Measurements from ENCODE around the gene GPR61.

The GPR61 gene

DNA sequence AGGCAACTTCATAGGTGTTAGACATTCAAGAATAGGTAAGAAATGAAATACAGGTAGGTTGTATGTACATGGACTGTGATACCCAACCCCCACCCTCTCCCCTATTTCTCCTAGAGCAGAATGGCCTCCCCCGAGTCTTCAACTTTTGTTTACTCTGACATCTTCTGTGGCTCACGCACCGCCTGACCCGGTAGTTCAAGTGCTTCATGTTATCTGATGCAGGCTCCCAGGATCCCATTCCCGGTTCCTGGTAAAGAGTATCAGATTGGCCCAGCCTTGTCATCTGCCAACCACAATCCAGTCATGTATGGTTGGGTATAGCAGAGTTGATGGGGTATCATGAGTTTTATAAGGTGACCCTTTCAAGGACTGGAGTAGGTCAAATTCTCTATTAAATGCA lies 17.8 kb downstream of the GPR61 start:
- TF ChIP-seq, protein P1, sequence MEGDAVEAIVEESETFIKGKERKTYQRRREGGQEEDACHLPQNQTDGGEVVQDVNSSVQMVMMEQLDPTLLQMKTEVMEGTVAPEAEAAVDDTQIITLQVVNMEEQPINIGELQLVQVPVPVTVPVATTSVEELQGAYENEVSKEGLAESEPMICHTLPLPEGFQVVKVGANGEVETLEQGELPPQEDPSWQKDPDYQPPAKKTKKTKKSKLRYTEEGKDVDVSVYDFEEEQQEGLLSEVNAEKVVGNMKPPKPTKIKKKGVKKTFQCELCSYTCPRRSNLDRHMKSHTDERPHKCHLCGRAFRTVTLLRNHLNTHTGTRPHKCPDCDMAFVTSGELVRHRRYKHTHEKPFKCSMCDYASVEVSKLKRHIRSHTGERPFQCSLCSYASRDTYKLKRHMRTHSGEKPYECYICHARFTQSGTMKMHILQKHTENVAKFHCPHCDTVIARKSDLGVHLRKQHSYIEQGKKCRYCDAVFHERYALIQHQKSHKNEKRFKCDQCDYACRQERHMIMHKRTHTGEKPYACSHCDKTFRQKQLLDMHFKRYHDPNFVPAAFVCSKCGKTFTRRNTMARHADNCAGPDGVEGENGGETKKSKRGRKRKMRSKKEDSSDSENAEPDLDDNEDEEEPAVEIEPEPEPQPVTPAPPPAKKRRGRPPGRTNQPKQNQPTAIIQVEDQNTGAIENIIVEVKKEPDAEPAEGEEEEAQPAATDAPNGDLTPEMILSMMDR (IDR thresholded peaks at IDR 0.05): no peak

DNA sequence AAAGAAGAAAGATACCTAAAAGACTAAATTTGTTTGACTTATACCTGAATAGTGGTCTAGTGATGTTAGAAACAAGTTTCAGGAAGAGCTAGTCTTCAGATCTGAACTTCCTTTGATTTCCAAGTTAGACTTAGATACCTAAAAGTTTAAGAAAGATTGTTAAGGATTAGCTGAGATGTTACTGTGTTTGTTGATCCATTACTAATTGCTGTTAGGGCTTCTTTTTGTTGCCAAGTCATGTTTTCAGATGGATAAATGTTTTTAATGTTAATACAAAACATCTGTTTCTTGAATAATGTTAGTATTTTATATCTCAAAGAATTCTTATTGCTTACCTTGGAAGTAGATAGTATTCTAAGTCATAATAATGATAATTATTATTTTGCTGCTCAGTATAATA lies 20.3 kb downstream of the GPR61 start:
- TF ChIP-seq, protein P1 (IDR thresholded peaks at IDR 0.05): no peak

DNA sequence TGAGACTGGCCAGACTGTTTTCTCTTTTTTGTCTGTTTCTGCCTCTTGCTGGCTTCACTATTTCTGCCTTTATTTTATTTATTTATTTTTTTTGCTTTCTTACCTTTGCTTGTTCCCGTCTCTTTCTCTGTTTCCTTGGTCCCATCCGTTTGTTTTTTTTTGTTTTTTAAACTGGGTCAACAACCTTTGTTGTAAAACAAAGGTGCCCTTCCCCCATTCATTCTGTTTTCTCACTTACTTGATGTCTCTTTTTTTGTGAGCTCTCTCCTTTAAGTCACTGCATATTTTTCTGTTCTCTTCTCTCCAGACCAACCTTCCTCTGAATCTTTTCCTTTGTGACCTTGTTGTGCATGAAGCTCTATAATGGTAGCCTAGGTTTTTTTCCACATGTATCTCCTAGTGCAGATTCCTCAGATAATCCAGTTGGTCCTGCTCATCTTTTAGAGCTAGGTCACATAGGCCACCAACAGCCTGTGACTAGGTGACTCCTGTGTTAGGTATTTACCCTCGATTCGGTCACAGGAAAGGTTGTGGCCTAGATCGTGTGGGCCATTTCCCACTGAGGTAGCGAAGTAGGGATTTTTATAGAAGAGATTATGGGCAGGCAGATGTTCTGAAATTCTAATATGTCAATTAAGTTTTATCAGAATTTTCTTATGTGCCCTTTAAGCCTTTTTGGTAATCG lies 24.7 kb downstream of the GPR61 start:
- TF ChIP-seq, protein P1 (IDR thresholded peaks at IDR 0.05): no peak

DNA sequence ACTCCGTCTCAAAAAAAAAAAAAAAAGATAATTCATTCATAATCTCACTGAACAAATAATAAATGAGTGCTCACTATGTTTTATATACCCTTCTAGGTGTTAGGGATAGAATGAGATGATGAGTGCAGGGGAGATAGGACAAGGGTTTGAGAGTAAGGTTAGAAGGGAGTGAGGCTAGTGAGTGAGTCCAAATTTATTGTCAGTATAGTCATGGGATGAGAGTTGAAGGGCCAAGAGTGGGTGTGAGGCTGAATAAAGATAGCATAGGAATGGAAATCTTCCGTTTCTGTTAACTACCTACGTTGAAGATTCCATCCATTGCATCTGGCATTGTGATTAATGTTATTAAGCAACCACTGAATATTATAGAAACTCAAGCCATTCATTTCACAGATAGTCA lies 25.6 kb downstream of the GPR61 start:
- TF ChIP-seq, protein P1 (IDR thresholded peaks at IDR 0.05): no peak

DNA sequence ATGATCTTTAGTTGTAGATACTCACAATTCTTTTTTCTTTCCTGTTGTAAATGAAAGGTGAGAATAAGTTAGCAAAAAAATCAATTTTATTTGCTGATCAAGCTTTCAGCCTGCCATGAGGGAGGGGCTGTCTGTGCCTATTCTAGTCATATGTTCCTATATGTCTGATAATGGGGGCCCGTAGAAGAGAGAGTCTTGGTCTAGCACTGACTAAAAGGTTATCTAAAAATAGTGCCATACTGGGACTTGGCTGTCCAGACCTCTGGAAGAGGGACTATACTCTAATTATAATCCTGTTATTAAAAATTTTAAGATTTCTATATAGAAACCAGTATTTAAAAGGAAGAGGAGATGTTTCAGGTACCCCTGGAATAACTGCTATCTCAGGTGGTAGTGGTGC lies 27.3 kb downstream of the GPR61 start:
- TF ChIP-seq, protein P1 (IDR thresholded peaks at IDR 0.05): no peak

DNA sequence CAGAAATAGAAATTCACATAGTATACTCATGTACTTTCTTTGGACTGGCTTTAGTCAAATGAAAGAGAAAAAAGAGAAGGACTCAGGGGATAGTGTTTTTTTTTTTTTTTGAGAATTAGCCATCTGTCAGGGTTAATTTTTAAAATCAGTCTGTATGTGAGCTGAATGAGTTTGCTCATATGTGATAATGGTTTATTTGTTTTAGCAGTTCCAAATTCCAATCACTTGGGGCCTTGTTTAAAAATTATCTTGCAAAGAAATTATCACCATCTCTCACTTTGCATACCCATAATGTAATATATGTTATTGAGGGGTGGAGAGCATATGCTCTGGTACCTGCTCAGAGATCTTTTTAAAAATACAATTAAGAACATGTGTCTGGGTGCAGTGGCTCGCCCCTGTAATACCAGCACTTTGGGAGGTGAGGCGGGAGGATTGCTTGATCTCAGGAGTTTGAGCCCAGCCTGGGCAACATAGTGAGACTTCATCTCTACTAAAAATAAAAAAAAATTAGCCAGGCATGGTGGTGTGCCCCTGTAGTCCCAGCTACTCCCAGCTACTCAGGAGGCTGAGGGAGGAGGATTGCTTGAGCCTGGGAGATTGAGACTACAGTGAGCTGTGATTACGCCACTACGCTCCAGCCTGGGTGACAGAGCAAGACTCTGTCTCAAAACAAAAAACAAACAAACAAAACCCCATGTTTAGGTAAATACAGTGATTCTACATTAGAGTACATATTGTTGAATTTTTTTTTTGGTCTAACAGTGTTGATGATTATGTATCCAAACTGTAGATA lies 28.4 kb downstream of the GPR61 start:
- TF ChIP-seq, protein P1 (IDR thresholded peaks at IDR 0.05): peak; percentile 22; the same call in 1 of the 2 replicates

DNA sequence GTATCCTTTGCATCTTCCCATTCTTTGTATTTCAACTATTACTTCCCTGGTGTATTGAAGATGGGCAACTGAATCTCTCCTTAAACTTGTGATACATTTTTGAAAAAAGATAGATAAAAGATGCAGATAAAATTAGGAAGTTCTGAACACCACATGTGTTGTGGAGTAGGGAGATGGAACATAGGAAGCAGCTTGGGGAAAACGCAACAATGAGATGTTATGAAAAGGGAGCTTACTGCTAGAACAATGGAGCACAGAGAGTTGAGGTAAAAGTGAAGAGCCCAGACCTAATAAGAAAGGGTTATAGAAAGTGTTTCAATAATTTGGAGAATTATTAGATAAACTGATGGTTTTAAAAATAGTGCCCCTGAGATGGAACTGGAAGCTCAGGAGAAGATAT lies 29.7 kb downstream of the GPR61 start:
- TF ChIP-seq, protein P1 (IDR thresholded peaks at IDR 0.05): no peak
